Activated T-cell treated with anti-CD3 and anti-CD28 coated beads for 1 hour (primary cell): ENCODE data around the gene EVA1C.
"Not testable (repeated sequence)": the region's sequence is repeated elsewhere in the genome, so short reads cannot be mapped to it uniquely, and the experiment has no call there.

Experiments
- DNase-seq: peaks from one replicate; pipeline ENCODE4 v3.0.0-alpha.2; 2020; ENCODE audit warnings: low read depth

The EVA1C gene

DNA sequence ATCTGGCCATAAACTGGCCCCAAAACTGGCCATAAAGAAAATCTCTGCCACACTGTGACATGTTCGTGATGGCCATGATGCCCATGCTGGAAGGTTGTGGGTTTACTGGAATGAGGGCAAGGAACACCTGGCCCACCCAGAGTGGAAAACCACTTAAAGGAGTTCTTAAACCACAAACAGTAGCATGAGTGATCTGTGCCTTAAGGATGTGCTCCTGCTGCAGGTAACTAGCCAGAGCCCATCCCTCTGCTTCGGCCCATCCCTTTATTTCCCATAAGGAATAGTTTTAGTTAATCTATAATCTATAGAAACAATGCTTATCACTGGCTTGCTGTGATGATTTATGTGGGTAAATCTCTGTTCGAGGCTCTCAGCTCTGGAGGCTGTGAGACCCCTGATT, 50.1 kb downstream of the EVA1C start:
- not testable (repeated sequence) for DNase-seq

DNA sequence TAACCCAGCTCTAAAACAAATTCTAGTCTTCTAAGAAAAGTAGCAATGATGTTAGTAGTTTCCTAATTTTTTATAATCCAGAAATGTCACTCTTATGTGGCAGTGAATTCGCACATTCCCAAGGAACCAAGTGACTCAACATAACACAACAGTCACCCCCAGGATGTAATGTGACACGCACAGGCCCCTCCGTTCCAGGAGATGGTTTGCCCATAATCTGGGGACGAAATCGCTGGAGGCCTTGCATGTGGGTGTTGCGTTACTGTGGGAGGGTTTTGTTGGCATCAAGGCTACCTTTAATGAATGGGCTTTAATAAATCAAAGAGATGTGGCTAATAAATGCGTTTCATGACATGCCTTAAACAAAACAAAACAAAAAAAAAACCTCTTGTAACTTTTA, 50.9 kb downstream of the EVA1C start:
- DNase-seq = no peak

DNA sequence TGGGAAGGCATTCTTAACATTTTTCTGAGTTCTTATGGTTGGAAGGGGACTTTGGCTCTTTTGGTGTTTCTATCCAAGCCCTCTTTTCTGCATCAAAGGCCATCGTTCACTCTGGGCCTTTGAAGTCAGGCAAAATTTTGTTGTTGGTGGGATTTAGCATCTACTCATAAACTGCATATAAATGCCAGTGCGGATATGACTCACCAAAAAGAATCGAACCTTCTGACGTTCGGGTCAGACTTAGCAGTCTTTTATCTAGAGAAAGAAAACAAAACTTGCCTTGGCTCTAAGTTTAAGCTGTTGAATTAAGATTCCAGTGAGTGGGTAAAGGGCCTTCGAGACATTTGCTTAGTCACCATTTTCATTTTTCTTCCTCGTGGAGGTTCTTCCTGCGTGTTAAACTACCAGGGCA, 51.4 kb downstream of the EVA1C start:
- DNase-seq = no peak

DNA sequence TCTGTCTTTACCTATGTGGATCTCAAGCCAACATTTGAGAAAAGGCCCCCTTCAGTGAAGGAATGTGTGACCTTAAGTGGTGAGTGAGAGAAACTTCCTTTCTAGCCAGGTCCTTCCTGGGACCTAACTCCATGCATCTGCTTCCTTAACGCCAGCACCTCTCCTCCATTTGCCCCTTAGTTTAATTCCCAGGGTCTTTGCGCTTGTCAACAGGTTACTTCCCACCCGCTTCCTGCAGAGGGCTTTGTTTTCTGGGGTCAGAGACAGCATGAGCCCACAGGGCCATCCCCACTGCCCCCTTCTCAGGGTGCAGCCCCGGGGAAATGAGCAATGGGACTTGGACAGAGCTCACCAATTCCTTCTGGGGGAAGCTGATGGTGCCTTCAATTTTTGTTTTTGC, 54.8 kb downstream of the EVA1C start:
- DNase-seq = no peak

DNA sequence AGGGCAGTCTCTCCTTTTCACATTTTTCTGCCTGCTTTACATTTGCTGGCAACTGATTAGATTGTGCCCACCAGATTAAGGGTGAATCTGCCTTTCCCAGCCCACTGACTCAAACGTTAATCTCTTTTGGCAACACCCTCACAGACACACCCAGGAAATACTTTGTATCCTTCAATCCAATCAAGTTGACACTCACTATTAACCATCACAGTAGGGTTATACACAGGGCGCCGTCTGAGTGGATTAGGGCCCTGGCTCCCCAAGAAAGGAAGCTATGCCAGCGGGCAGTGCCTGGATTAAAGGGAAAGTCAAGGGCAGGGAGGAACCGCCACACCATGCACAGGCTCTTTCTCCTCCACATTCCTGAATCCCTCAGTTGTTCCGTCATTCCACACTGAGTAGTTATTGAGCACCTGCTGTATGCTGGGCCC, 56.2 kb downstream of the EVA1C start:
- no peak for DNase-seq

DNA sequence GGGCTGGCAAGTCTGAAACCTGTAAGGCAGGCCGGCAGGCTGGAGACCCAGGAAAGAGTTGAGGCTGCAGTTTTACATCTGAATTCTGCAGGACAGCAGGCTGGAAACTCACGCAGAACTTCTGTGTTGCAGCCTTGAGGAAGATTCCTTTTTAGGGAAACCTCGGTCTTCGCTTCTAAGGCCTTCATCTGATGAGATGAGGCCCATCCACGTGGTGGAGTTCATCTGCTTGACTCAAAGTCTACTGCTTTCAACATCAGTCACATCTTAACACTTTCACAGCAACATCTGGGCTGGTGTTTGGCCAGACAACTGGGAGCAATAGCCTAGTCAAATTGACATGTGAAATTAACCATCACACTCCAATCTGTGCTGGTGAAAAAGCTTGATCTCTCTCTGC, 57.1 kb downstream of the EVA1C start:
- DNase-seq = no peak

DNA sequence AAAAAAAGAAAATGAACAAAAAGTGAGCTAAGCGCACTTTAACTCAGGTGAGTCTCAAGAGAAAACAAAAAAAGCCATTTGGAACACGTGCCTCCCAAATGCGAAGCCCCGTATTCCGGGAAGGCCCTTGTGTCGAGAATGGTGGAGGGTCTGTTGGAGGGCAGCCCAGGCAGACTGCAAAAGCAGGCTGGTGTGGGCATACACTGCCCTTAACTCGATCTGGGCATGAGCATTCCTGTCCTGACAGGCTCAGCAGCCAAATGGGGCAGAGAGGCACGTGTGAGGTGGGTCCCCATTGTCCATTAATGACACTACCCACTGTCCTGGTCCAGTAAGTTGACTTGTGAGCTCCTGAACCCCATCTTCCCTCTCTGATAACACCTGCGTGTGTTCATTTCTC, 57.7 kb downstream of the EVA1C start:
- no peak for DNase-seq

DNA sequence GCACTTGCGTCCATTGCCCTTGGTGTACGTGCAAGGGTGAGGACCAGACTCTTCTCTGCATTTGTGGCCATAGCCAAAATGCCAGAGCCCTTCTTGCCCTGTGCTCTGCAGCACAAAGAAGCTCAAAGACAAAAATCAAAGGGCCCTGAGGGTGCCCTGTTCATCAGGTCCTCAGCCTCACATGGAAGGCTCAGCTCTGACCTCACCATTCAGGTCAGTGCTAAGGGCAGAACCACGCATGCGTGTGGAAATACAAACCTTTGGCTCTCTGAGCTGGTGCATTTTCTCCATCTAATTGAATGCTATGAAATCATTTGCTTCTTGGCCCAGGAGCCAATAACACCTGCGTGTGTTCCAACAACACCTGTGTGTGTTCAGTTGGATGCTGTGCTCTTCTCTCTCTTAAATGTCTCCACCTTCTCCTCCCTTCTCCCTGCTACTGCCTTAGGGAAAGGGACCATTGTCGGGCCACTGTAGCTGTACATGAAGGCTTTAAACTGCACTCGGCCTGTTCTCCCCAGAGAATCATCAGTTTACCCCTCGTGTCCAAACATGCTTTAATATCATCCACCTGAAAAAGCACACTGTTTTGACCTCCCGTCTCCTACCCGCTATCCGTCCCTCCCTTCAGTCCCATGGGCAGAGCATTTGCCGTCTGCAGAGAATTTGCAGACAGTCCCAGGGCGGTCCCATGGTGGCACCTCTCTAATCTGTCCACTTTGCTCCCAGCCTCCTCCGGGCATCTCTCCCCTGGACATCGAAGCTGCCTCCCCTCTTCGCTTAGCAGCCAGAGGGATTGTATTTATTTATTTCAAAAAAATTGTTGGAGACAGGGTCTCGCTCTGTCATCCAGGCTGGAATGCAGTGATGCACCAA, 60.6 kb downstream of the EVA1C start:
- no peak for DNase-seq

DNA sequence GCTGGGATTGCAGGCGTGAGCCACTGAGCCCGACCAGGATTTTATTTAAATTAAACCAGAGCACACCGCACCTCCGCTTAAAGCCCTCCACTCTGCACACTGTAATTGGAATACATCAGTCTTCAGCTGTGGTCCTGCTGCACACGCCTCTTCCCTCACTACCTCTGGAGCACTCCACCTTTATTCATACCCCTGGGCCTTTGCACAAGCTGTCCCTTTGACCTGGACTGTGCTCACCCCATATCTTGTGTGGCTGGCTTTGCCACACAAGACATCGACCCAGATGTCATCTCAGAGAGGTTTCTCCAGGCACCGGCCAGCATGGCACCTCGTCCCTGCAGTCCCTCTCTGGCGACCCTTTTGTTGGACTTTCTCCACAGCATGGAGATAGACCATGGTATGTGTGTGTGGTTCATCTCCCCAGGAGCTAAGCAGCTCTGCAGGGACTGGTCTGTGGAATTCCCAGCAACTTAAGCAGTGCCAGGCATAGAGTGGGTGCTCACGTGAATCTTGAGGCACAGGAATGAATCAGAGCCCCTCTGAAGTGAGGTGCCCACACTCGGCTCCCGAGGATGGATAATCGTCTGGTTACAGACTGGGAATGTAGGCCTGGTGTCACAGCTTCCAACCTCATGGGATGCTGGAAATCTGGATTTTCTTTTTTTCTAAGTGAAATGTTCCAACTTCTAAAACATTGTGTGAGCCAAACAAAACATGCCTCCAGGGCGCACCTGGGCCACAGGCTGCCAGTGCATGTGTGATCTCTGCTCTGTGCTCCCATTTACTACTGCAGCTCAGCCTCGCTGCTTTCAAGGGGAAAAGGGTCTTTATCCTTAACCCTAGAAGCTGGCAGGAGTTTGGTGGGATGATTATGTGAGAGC, 61.9 kb downstream of the EVA1C start:
- no peak for DNase-seq

DNA sequence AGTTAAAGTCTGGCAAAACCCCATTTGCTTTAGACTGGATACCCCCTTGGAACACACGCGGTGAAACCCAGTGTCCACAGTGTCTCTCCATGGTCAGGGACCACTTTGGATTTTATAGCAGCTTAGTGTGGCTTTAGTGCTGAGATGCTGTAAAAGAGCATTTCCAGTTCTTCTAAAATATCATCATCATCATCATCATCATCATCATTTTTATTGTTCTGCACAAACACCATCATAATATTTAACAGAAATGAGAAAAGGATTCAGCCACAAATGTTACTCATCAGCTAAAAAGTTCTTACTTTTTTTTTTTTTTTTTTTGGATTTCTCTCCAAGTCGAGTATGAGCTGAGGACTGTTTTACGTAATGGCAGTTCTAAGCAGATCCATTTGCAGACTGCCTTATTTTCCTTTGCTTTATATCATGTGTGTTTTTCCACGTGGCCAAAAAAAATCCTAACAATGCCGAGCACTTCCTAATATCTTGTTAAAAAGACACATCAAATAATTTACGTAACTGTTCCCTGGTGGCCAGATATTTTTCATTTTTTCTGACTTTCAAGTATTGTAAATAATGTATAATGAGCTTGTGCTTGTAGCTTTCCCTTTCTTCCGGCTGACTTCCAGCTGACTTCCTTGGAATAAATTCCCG, 62.8 kb downstream of the EVA1C start:
- DNase-seq = no peak

DNA sequence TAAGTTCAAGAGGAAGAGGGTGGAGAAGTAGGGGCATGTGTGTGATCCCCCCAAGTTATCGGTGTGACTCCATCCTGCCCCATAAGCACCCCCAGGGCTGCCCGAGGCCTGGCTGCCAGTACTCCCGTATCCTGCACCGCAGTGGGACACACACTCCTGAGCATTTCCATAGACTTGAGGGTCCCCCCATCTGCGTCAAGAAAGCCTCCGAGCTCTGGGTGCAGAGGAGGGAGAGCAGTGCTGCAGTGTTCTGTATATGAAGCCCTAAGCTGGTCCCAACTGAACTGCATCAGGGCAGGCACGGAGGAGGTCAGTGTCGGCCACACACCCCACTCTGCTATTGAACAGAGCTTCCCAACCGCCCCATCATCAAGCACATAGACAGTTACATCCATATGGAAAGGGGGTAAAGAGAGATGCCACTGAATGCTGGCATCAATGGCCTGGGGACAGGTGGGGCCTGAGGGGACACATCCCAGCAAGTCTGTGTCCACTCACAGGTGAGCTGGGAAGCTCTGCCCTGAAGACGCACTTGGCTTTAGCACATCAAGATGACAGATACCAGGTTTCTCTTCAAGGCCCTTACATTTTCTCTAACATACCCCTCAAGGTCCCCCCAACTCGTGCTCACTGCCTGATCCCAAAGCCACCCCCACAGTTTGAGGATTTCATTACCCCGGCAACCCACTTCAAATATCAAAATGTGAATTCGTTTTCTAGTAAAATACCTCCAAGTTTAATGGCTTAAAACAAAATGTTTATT, 64.3 kb downstream of the EVA1C start:
- no peak for DNase-seq

DNA sequence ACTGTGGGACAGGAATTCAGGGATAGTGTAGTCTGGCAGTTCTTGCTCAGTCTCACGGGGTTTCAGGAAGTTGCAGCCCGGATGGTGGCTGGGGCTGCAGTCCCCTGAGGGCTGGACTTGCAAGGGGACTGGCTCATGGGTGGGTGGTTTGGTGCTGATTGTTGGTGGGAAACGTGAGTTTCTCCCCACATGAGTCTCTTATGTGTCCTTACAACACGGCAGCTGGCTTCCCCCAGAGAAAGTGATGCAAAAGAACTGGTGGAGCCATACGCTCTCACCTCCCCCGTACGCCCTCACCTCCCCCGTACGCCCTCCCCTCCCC, 64.9 kb downstream of the EVA1C start:
- DNase-seq = no peak

DNA sequence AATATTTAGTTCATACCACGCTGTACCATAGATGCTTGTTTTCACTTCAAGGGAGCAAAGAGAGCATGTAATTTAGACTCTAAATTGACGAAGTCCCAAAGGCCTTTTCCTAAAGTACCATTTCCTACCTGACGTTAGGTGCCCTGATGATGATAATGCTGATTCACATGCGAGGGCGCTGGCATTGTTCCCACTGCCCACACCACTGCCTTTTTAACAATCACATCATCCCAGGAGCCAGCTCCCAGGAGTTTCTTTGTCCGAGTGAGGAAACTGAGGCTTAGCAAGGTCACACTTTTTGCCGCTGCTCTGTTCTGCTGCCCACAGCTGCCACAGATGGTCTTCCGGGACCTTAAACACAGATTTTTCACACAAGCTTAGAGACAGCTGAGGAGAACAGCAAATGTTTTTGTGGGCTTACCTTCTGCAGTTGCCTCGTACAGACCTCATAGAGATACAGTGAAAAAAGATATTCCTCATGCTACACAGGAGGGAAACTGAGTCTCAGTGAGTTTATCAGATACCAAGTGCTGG, 69.4 kb downstream of the EVA1C start:
- DNase-seq = no peak

DNA sequence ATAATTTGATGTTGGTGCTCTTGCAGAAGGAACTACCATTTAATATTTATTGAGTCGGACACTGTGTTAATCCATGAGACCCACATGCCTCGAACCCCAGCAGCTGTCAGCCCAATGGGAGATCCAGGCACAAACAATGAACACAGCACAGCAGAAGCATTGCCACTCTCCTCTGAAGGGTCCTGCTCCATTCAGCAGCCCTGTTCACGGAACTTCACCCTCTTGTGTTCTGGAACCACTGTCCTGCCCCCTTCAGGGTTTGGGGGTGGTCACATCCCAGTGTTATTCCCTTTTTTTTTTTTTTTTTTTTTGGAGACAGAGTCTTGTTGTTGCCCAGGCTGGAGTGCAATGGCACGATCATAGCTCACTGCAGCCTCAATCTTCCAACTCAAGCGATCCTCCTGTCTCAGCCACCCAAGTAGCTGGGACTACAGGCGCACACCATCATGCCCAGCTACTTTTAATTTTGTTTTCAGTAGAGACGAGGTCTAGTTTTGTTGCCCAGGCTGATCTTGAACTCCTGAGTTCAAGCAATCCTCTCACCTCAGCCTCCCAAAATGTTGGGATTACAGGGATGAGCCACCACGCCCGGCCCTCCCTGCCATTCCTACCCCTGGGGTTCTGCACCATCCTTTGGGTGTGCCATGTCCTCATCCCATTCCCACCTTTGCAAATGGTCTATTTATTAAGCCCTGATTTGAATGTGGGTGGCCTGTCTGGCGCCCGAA, 70.2 kb downstream of the EVA1C start:
- no peak for DNase-seq

DNA sequence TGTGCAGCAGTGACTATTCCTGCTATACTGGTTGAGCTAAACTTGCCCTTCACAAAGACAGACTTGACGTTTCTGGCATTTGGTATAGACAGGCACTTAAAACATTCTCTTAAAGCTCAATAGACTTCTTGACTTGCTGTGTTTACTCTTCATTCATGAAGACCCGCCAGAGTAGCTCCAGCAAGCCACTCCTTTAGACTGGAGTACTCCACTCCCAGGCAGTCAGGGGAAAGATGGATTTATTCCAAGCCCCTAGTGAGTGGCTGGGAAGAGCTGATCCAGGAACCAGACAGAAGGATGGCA, 70.7 kb downstream of the EVA1C start:
- no peak for DNase-seq

DNA sequence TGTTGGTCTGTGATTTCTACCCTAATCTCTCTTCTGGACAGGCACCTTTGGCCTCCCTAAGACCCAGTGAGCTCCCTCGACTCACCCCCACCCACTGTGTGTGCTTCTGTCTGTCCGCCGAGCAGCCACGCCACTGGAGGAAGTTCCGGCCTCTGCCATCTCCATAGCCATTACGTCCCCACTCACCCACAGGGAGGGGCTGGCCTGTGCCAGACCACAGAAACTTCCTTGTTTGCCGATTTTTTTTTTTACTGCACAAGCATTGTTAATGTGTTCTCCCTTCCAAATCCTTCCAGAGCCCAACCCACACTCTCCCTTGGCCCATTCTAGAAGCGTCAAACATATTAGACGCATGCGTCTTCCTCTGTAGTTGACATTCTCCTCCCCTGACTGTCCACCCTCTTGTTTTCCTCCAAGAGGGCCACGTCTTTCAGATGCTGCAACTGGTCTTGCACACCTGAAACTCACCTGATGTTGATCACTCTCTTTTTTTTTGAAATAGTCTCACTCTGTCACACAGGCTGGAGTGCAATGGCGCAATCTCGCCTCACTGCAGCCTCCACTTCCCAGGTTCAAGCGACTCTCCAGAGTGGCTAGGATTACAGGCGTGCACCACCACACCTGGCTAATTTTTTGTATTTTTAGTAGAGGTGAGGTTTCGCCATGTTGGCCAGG, 72.3 kb downstream of the EVA1C start:
- DNase-seq = no peak

DNA sequence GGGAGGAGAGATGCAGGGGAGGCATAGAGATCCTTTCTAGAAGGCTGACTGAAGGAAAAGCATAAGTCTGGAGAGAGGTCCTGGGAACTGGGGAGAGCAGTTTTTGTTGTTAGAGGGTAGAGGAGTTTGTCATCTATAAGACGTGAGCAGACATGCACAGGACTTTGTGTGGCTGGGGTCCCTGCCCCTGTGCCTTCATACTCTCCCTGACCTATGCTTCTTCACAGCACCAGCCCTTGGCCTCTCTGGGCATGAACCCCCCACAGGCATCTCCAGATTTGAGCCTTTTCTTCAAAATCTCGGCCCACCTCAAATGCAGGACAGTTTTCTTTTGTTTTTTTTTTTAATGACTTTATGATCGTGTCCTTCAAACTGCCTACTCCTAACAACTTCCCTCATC, 79.9 kb downstream of the EVA1C start:
- DNase-seq = no peak

DNA sequence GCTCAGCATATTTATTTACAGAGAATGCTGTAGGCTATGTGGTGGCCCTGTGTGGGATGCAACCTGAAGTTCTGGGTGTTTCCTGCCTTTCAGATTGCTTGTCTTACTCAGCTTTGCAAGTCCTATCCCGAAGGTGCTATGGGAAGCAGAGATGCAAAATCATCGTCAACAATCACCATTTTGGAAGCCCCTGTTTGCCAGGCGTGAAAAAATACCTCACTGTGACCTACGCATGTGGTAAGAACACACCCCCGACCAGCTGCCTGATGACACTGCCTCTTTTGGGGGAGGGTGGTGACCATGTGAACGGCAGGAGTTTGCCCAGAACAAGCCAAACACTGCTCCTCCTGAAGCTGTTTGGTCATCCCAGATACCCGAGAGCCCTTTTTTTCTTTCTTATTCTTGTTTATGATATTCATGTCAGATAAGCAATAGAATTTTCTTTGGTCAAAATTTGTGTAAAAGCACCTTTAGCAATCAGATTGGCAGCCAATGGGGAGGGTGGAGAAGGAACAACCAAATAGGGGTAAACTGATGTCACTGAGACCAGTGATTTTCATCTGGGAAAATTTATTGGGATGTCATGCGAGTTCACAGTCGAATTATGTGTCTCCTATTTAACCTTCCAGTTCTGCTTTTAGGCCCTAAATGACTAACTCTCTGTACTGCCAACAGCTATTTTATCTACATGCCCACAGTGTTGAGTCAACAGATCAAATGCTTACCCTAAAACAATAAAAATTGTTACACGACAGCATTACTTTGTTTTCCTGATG, 82.6 kb downstream of the EVA1C start:
- DNase-seq = no peak

DNA sequence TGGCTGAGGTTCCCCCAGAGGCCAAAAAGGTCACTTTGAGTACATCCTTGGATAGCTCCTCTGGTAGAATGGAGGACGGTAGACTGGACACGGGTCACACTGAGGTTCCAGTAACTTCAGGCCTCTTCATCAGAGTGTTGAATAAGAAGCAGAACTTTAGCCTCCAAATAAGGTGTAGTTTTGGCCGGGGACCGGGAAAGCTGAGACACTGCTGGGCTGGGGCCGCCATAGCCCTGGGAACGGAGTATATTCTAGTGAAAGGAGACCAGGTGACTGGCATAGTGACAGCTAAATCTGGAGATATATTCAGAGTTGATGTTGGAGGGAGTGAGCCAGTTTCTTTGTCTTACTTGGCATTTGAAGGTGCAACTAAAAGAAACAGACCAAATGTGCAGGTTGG, 84.1 kb downstream of the EVA1C start:
- no peak for DNase-seq
